HCT116 (cell line): Measurements from ENCODE around the gene SYTL3. TPM values are rescaled to one million over a fixed set of nuclear protein-coding genes. Genes with fewer than 3 reads are reported as not detected.

Experiments used
- ATAC-seq: fragments of 200-7000 bp; cut with Tn5 transposase; 2 replicates; pipeline ENCODE4 v1.9.1; 2020; ENCODE audit warnings: mild to moderate bottlenecking, moderate library complexity
- BruUV-seq: library from RNA; stranded (reverse); fragments of 400-500 nt; replicated peaks from 2 replicates; lab custom pipeline; 2021; lab: Mats Ljungman, UMichigan
- CTCF ChIA-PET: fragments of 300-600 bp; sonication (Branson Sonifier 250); formaldehyde crosslinking; loops from one replicate; lab custom pipeline; 2021; ENCODE audit warnings: antibody characterized with exemption; lab: Charles Lee
- POLR2A ChIA-PET: fragments of 300-600, 350-600 bp; sonication (Branson Sonifier 250); formaldehyde crosslinking; loops from one replicate; lab custom pipeline; 2021; ENCODE audit warnings: antibody characterized with exemption; lab: Charles Lee
- RAD21 ChIA-PET, 2 experiments: fragments of 300-600 bp; sonication (Branson Sonifier 250); formaldehyde crosslinking; loops; one replicate each; lab custom pipeline; 2023; ENCODE audit warnings: low total read pairs in 2 of 2; ENCODE audit not compliant: uncharacterized antibody in 2 of 2, unreplicated experiment in 2 of 2, low non-redundant PET in 1 of 2; lab: Charles Lee
- DNase-seq: peaks from one replicate; pipeline ENCODE4 v3.0.0-alpha.2; 2010; ENCODE audit warnings: low read depth, low spot score
- H2AFZ ChIP-seq: fragments of 200-600 bp; shearing (Covaris generic), sonication (generic); 2 replicates; pipeline ENCODE4 v1.6.1; 2017; ENCODE audit warnings: low read depth, mixed run types, mixed read lengths, antibody characterized with exemption, low read length; ENCODE audit not compliant: poor library complexity, severe bottlenecking
- H3K27ac ChIP-seq: 2 replicates; pipeline ENCODE4 v1.5.1; 2012; ENCODE audit warnings: low read depth, low read length
- H3K27me3 ChIP-seq: fragments of 200-600 bp; sonication (generic); 2 replicates; pipeline ENCODE4 v1.6.1; 2016; ENCODE audit warnings: mixed run types, low read length, mixed read lengths; ENCODE audit not compliant: insufficient read depth
- H3K36me3 ChIP-seq, 2 experiments: fragments of 200-500 bp in 1 of 2; fragments of 200-600 bp in 1 of 2; sonication (Bioruptor generic) in 1 of 2; sonication (generic) in 1 of 2; 2 replicates each; pipeline versions ENCODE4 v1.5.1 to v1.6.1; 2014 to 2016; ENCODE audit warnings: low read length in 2 of 2, inconsistent platforms in 1 of 2, mixed read lengths in 1 of 2, mixed run types in 1 of 2; ENCODE audit not compliant: insufficient read depth in 2 of 2, control insufficient read depth in 1 of 2
- H3K4me1 ChIP-seq, 2 experiments: fragments of 200-600 bp in 1 of 2; sonication (generic) in 1 of 2; 2 replicates each; pipeline versions ENCODE4 v1.5.1 to v1.6.1; 2012 to 2017; ENCODE audit warnings: low read length in 2 of 2, inconsistent platforms in 1 of 2, mild to moderate bottlenecking in 1 of 2, mixed read lengths in 1 of 2, mixed run types in 1 of 2, moderate library complexity in 1 of 2; ENCODE audit not compliant: insufficient read depth in 2 of 2, control insufficient read depth in 1 of 2
- H3K4me2 ChIP-seq: fragments of 200-600 bp; sonication (generic); 2 replicates; pipeline ENCODE4 v1.6.1; 2017; ENCODE audit warnings: mixed run types, low read length, mixed read lengths
- H3K4me3 ChIP-seq, 2 experiments: fragments of 200-600 bp in 1 of 2; sonication (generic) in 1 of 2; replicated peaks in 1 of 2; 2 replicates each; pipeline ENCODE4 v1.5.1; 2011 to 2016; ENCODE audit warnings: low read length in 2 of 2, control low read depth in 1 of 2, low read depth in 1 of 2, mild to moderate bottlenecking in 1 of 2, mixed read lengths in 1 of 2, mixed run types in 1 of 2
- H3K79me2 ChIP-seq: fragments of 200-600 bp; sonication (generic); 2 replicates; pipeline ENCODE4 v1.6.1; 2017; ENCODE audit warnings: mild to moderate bottlenecking, mixed run types, low read length, moderate library complexity, mixed read lengths; ENCODE audit not compliant: insufficient read depth
- H3K9ac ChIP-seq: fragments of 200-600 bp; sonication (generic); 2 replicates; pipeline ENCODE4 v1.6.1; 2016; ENCODE audit warnings: low read length, mixed read lengths
- H3K9me2 ChIP-seq: fragments of 200-600 bp; sonication (generic), shearing (Covaris generic); 2 replicates; pipeline ENCODE4 v1.6.1; 2017; ENCODE audit warnings: mixed run types, mild to moderate bottlenecking, moderate library complexity; ENCODE audit not compliant: insufficient read depth
- H3K9me3 ChIP-seq, 2 experiments: fragments of 200-500 bp in 1 of 2; fragments of 200-600 bp in 1 of 2; sonication (Bioruptor generic) in 1 of 2; sonication (generic) in 1 of 2; 2 replicates each; pipeline ENCODE4 v1.6.1; 2014 to 2017; ENCODE audit warnings: low read length in 2 of 2, mixed read lengths in 2 of 2, inconsistent platforms in 1 of 2, low read depth in 1 of 2, mild to moderate bottlenecking in 1 of 2, mixed run types in 1 of 2, moderate library complexity in 1 of 2; ENCODE audit not compliant: control insufficient read depth in 1 of 2, insufficient read depth in 1 of 2
- H4K20me1 ChIP-seq: fragments of 200-600 bp; sonication (generic), shearing (Covaris generic); 2 replicates; pipeline ENCODE4 v1.6.1; 2017; ENCODE audit warnings: mixed run types, mild to moderate bottlenecking, moderate library complexity; ENCODE audit not compliant: insufficient read depth
- CEBPB ChIP-seq: IDR thresholded peaks from 2 replicates; pipeline ENCODE4 v1.6.1; 2012; ENCODE audit warnings: low read depth
- EZH2phosphoT487 ChIP-seq: fragments of 200-600 bp; IDR thresholded peaks from 2 replicates; pipeline ENCODE4 v1.6.1; 2018; ENCODE audit warnings: antibody characterized with exemption, borderline replicate concordance
- MAX ChIP-seq: IDR thresholded peaks from 2 replicates; pipeline ENCODE4 v1.6.1; 2012
- POLR2AphosphoS5 ChIP-seq: IDR thresholded peaks from 2 replicates; pipeline ENCODE4 v1.6.1; 2011; ENCODE audit warnings: mild to moderate bottlenecking, low read depth, low read length, moderate library complexity
- SIN3A ChIP-seq: IDR thresholded peaks from 2 replicates; pipeline ENCODE4 v1.6.1; 2012; ENCODE audit warnings: low read depth
- ZFX ChIP-seq: fragments of 450-650 bp; IDR thresholded peaks from 2 replicates; pipeline ENCODE4 v1.6.1; 2017
- intact Hi-C: fragments of 100-400 bp; cut with micrococcal nuclease; formaldehyde crosslinking; loops from 2 replicates; pipeline ENCODE4 v1.10.0; 2022
- total RNA-seq: library from RNA; stranded (reverse); gene quantifications from one replicate; pipeline ENCODE4 v1.2.1, GENCODE V29; 2021; ENCODE audit not compliant: unreplicated experiment

SYTL3 gene
- total RNA-seq, 1 experiment from 2014 or later, result 55.3 TPM

- H2AFZ ChIP-seq, result no peak overlapping the region
- peaks cover 44% of the 10 kb centered on the region for H3K79me2 ChIP-seq
- H3K36me3 ChIP-seq, result peaks cover 0 to 7% of the 10 kb centered on the region in 2 experiments; a peak in 1 of 4 replicates
- H3K9me2 ChIP-seq, result no peaks in the 10 kb centered on the region
- no peaks in the 10 kb centered on the region for H3K9me3 ChIP-seq
- ATAC-seq (no peak), DNase-seq (no peak)
- ChIA-PET RAD21 (no interaction called here), CTCF (interaction anchor here (1.1 to 4.9 kb wide), 6 partner anchors 10 to 494 kb away, joined by 3 to 51 read pairs (median 12); no protein-coding TSS in a partner anchor), POLR2A (interaction anchor here (1.2 to 4.8 kb wide), 5 partner anchors 10 to 144 kb away, joined by 3 to 35 read pairs (median 8); no protein-coding TSS in a partner anchor)
- peak overlapping the region; percentile 77 for H3K9ac ChIP-seq
- peak overlapping the region; percentile 68 for H3K4me2 ChIP-seq
- intact Hi-C loops, result loop anchor here (10.0 kb wide), 1 partner anchor 297 kb away; the partner anchor contains the start of gene RSPH3
- peak overlapping the region; percentile 16 to 33 for H3K4me3 ChIP-seq
- H3K27ac ChIP-seq, result peak overlapping the region; percentile 92
- peaks cover 48 to 93% of the 10 kb centered on the region in 2 experiments for H3K4me1 ChIP-seq
- no peak for TF ChIP-seq CEBPB
- 0 out of 2 replicates have a peak, but pooled peaks have one; percentile 4 for TF ChIP-seq POLR2AphosphoS5
- TF ChIP-seq, all 23 proteins: peak for 1
- H3K27me3 ChIP-seq, result no peaks in the 10 kb centered on the region
- TSS peak; percentile 52 for BruUV-seq
- no peaks in the 10 kb centered on the region for H4K20me1 ChIP-seq
Observed at GRCh38 chr6:158708239-158708638, 58.4 kb downstream of the SYTL3 start.

- POLR2A ChIA-PET, result interaction anchor here (1.0 to 4.8 kb wide), 5 partner anchors 9 to 160 kb away, joined by 3 to 35 read pairs (median 4); no protein-coding TSS in a partner anchor
- Histone ChIP-seq H3K4me3 (no peak overlapping the region), H3K4me1 (peaks cover 46 to 92% of the 10 kb centered on the region in 2 experiments), H3K79me2 (peaks cover 37% of the 10 kb centered on the region), H3K27ac (peak overlapping the region; percentile 92; the same call in 1 of the 2 replicates), H4K20me1 (no peaks in the 10 kb centered on the region), H3K9ac (0 out of 2 replicates have a peak overlapping the region, but pooled peaks have one; percentile 11), H3K27me3 (no peaks in the 10 kb centered on the region), H2AFZ (no peak overlapping the region), H3K4me2 (no peak overlapping the region), H3K9me2 (no peaks in the 10 kb centered on the region), H3K9me3 (no peaks in the 10 kb centered on the region), H3K36me3 (peaks cover 0 to 13% of the 10 kb centered on the region in 2 experiments; a peak in 1 of 4 replicates)
- RAD21 ChIA-PET, result no interaction called here
- no TSS peak for BruUV-seq
- ATAC-seq (no peak), DNase-seq (no peak)
- CTCF ChIA-PET, result interaction anchor here (0.8 to 4.9 kb wide), 2 partner anchors 9 to 489 kb away, joined by 3 to 51 read pairs; no protein-coding TSS in a partner anchor
- TF ChIP-seq CEBPB (no peak), ZFX (no peak), EZH2phosphoT487 (no peak), MAX (no peak), SIN3A (no peak)
- intact Hi-C loops, result loop anchor here (10.0 kb wide), 1 partner anchor 295 kb away; the partner anchor contains the start of gene RSPH3
Observed at GRCh38 chr6:158709809-158710208, 60.0 kb downstream of the SYTL3 start.
